OCI-LY7 (cell line): ENCODE results near the gene RAB40C.

Experiments
- CTCF ChIP-seq: fragments of 200-600 bp; sonication (generic); conservative IDR thresholded peaks from 2 replicates; pipeline ENCODE4 v1.5.1; 2014; ENCODE audit warnings: mild to moderate bottlenecking, antibody characterized with exemption, low read length, moderate library complexity, mixed read lengths
- EZH2phosphoT487 ChIP-seq: fragments of 200-600 bp; sonication (generic); IDR thresholded peaks from 2 replicates; pipeline ENCODE4 v1.6.1; 2018; ENCODE audit warnings: low read depth, borderline replicate concordance, mild to moderate bottlenecking, mixed run types, antibody characterized with exemption, low read length, moderate library complexity, mixed read lengths

GRCh38 chr16:588639-588888 lies 1.3 kb upstream of the RAB40C start:
- TF ChIP-seq CTCF (no peak), EZH2phosphoT487 (no peak)
